HuH-7.5 (cell line): ENCODE results near the gene PDZD2.
"Not testable (repeated sequence)": the region's sequence is repeated elsewhere in the genome, so short reads cannot be mapped to it uniquely, and the experiment has no call there.

ENCODE experiments used
- DNase-seq: peaks from one replicate; pipeline ENCODE4 v3.0.0; 2011; ENCODE audit warnings: low spot score

PDZD2 gene

GRCh38 chr5:32107291-32107690 lies 468.4 kb downstream of the PDZD2 start:
- no peak for DNase-seq

GRCh38 chr5:32108167-32108566 lies 469.2 kb downstream of the PDZD2 start:
- DNase-seq, result no peak

GRCh38 chr5:32109236-32109635 lies 470.3 kb downstream of the PDZD2 start:
- DNase-seq, result no peak

- DNase-seq, result no peak
Measured at GRCh38 chr5:32110111-32110696, 471.3 kb downstream of the PDZD2 start.

GRCh38 chr5:32115985-32116384 lies 477.1 kb downstream of the PDZD2 start:
- no peak for DNase-seq

GRCh38 chr5:32116574-32117313 lies 477.8 kb downstream of the PDZD2 start:
- DNase-seq, result no peak

- not testable (repeated sequence) for DNase-seq
Measured at GRCh38 chr5:32118922-32119321, 480.0 kb downstream of the PDZD2 start.

GRCh38 chr5:32123058-32123805 lies 484.3 kb downstream of the PDZD2 start:
- no peak for DNase-seq

- no peak for DNase-seq
Measured at GRCh38 chr5:32123889-32124676, 485.2 kb downstream of the PDZD2 start.

GRCh38 chr5:32126691-32127090 lies 487.8 kb downstream of the PDZD2 start:
- no peak for DNase-seq

GRCh38 chr5:32127711-32128110 lies 488.8 kb downstream of the PDZD2 start:
- DNase-seq, result no peak

- no peak for DNase-seq
Measured at GRCh38 chr5:32129074-32129598, 490.2 kb downstream of the PDZD2 start.

GRCh38 chr5:32130865-32131264 lies 491.9 kb downstream of the PDZD2 start:
- DNase-seq, result no peak

GRCh38 chr5:32131604-32132003 lies 492.7 kb downstream of the PDZD2 start:
- DNase-seq, result no peak

- no peak for DNase-seq
Measured at GRCh38 chr5:32132757-32133156, 493.8 kb downstream of the PDZD2 start.

- DNase-seq, result no peak
Measured at GRCh38 chr5:32135086-32135485, 496.2 kb downstream of the PDZD2 start.

GRCh38 chr5:32136342-32136741 lies 497.4 kb downstream of the PDZD2 start:
- no peak for DNase-seq

- no peak for DNase-seq
Measured at GRCh38 chr5:32138839-32139493, 500.0 kb downstream of the PDZD2 start.

GRCh38 chr5:32143617-32144377 lies 504.9 kb downstream of the PDZD2 start:
- DNase-seq, result no peak

GRCh38 chr5:32144378-32145207 lies 505.7 kb downstream of the PDZD2 start:
- no peak for DNase-seq
